KOPT-K1 (cell line): Measurements from ENCODE around the gene ADGRL1.

Source experiments
- H3K27ac ChIP-seq: fragments of 200-600 bp; sonication (generic); 2 replicates; pipeline ENCODE4 v1.5.1; 2016; ENCODE audit warnings: antibody characterized with exemption, mild to moderate bottlenecking, low read depth, low read length; ENCODE audit not compliant: poor library complexity, severe bottlenecking
- H3K36me3 ChIP-seq: fragments of 200-600 bp; sonication (generic); 2 replicates; pipeline ENCODE4 v1.5.1; 2017; ENCODE audit warnings: antibody characterized with exemption, mild to moderate bottlenecking, low read length, moderate library complexity; ENCODE audit not compliant: insufficient read depth
- H3K9me3 ChIP-seq: fragments of 200-600 bp; sonication (generic); 2 replicates; pipeline ENCODE4 v1.5.1; 2017; ENCODE audit warnings: antibody characterized with exemption, low read length, mild to moderate bottlenecking; ENCODE audit not compliant: insufficient read depth, poor library complexity, severe bottlenecking

The ADGRL1 gene

DNA sequence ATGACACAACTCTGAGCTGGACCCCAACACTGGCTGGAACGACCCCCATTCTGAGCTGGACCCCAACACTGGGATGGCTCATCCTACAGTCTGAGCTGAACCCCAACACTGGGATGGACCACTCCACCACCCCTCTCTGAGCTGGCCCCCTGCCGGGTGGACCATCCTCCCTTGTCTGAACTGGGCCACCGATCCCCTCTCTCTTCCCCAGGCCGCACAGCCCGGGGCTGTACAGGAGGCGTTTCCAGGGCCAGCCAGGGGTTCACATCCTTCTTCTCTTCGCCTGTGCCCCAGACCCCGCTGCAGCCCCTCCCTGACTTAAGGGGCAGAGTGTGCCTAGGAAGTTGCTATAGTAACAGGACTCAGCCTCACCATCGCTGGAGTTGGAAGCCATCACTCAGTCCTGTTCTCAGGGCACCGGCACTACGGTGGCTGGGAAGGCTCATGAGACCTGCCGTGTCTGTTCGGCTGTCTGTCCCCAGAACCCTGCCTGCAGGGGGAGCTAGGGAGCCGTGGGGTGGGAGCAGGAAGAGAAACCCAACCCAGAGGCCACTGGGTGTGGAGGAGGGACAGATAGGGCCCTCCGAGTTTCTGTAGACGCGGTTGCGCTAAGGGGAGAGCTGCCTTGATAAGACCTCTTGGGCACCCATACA, 92.1 kb downstream of the ADGRL1 start:
- H3K36me3 ChIP-seq = no peaks in the 10 kb centered on the region
- H3K27ac ChIP-seq = peak overlapping the region; percentile 3
- H3K9me3 ChIP-seq = no peaks in the 10 kb centered on the region

DNA sequence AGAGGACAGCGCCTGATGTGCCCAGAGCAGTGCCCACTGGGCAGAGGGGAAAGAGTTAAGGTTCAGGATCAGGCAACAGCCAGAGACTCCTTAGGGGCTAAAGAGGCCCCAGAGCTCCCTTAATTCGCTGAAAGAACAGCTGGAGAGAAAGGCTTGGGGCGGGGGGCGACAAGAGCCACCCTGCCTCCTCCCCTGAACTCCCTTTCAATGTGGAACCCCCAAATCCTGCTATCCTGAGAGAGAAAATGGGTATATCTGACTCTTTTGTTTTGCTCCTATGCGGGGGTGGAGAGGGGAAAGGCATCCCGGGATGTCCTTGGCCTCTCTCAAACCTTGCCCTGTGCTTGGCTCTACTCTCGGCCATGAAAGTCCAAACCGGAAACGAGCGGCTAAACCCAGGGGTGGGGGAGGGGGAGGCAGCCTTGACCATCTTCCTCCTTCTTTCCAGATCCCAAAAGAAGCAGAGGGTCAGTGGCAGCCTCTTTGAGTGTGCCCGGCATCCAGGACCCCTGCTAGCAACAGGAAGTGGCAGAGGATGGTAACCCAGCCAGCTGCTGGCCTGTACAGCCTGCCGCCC, 93.1 kb downstream of the ADGRL1 start:
- Histone ChIP-seq H3K27ac (peak overlapping the region; percentile 44), H3K9me3 (no peaks in the 10 kb centered on the region), H3K36me3 (no peaks in the 10 kb centered on the region; the same call in 1 of the 2 replicates)

DNA sequence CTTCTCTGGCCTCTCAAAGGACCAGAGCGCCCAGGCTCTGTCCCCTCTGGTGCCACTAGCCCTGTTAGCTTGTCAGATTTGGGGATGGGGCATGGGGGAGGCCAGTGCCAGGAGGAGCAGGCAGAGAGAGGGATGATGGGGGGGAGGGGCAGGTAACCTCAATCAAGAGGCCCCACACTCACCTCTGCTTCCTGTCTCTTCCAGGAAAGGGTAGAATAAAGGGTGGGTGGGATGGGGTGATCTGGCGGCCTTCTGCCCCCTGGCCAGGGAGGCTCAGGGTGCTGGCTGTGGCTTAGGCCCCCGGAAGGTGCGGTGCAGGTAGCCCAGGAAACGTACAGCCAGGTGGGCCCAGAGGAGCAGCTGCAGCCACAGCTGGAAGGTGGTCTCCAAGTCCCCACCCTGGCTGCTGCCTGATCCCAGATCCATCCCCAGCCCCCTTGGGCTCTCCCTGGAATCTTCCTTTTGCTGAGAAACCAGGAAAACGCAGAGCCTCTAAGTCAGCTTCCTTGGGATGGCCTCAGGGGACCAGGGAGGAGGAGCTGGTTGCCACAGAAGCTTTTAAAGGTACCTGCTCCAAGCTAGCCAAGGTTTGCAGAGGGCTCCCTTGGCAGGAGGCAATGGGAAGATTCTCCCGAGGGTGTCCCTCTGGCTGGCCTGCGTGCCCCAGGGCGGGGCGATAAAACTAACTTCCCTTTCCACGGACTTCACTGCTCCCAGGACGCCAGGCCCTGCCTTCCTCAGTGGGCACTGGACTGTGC, 93.7 kb downstream of the ADGRL1 start:
- no peaks in the 10 kb centered on the region; the same call in 1 of the 2 replicates for H3K36me3 ChIP-seq
- H3K27ac ChIP-seq = peak overlapping the region; percentile 44
- H3K9me3 ChIP-seq = no peaks in the 10 kb centered on the region

DNA sequence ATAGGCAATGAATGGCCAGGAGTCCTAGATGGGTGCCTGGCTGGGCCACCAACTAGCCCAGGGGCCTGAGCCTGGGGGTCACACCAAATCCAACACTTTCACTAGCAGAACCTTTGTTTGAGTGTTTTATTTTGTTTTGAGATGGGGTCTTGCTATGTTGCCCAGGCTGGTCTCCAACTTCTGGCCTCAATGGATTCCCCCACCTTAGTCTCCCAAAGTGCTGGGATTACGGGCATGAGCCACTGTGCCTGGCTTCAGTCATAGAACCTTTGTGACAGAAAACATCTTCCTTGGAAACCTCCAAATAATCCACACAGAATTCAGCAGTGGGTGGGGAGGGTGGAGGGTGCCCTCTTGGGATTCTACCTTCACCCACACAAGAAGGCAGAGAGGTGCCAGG, 94.5 kb downstream of the ADGRL1 start:
- peaks cover 5% of the 10 kb centered on the region; the same call in 1 of the 2 replicates for H3K36me3 ChIP-seq
- peak overlapping the region; percentile 44 for H3K27ac ChIP-seq
- H3K9me3 ChIP-seq = no peaks in the 10 kb centered on the region

DNA sequence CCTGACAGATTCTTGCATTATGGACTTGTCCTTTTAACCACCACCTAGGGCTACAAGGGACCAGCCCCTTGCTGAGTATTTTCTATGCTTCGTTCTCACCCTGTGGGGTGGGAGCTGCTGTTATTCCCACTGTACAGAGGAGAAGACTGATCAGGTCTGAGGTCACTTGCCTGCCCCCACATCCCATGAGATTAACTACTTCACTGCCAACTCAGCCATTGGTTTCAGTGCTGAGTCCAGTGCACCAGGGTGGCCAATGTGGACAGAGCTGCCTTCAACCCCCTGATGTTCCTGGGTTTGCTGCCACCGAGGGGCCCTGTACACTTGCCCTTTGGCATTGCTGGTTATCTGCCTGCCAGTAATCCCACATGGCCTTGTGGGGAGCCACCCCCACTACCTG, 95.3 kb downstream of the ADGRL1 start:
- no peaks in the 10 kb centered on the region for H3K9me3 ChIP-seq
- H3K36me3 ChIP-seq = peaks cover 13% of the 10 kb centered on the region; the same call in 1 of the 2 replicates
- H3K27ac ChIP-seq = no peak overlapping the region

DNA sequence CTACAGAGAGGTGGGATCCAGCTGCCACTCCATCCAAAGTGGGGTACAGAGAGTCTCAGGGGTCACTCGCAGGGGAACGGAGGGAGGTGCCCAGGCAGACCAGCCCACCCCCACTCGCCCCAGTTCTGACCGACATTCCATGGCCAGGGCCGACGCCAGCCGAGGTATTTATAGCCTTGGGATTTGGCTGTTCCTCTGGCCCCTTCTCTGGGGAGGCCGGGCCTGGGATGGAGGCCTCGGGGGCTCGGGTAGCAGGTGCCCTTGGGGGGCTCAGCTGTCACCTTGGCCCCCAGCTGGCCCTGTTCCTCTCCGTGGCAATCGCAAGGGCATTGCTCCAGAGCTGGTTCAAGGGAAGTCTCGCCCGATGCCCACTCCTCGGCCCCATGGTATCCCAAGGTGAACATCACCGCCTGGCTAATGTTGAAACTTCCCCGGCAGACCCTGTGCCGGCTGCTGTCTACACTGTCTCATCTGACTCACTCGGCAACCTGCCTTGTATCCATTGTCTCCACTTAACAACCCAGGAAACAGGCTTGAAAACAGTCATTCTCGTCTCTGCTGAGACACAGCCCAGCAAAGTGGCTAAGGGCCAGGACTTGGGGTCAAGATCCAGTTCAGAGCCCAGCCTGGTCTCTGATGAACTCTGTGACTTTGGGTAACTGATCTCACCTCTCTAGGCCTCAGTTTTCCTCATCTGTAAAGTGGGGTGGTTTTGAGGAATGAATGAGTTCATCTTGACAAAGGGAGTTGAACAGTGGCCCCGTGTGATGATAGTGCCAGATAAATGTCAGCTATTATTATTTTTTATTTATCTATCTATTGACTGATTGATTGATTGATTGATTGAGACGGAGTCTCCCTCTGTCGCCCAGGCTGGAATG, 98.1 kb downstream of the ADGRL1 start:
- no peaks in the 10 kb centered on the region for H3K9me3 ChIP-seq
- peaks cover 30% of the 10 kb centered on the region for H3K36me3 ChIP-seq
- H3K27ac ChIP-seq = no peak overlapping the region

DNA sequence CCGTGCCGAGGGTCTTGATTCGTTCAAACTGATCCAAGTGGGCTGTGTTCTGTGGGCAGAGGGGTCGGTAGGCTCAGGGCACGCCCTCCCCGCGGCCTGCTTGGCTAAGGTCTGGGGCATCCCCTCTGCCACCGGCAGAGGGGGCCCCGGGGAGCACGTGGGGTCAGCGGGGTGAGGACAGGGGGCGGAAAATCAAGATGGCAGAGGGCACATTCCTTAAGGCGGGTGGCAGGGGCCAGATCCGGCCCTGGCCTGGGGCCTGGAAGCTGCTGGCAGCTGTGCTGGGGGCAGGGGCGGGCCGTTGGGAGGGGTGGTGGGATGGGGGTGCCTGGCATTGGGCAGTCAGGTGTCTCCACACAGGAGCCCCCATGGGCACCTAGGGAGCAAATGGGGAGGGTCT, 99.1 kb downstream of the ADGRL1 start:
- H3K36me3 ChIP-seq = peaks cover 40% of the 10 kb centered on the region
- no peak overlapping the region for H3K27ac ChIP-seq
- H3K9me3 ChIP-seq = no peaks in the 10 kb centered on the region

DNA sequence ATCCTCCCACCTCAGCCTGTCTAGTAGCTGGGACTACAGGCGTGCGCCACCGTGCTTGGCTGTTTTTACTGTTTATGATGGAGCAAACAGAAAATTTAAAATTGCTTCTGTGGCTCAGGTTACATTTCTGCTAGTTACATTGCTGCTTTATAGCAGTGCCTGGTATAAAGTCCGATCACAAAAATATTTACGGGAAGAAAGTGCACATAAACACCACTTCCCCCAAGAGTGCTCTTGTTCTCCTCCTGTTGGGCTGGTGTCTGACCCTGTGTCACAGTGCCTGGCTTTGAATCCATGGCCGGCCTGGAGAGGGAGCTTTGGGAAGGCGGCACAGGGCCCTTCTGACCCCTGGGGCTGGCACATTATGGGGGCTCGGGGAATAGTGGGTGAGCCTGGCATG, 100.3 kb downstream of the ADGRL1 start:
- Histone ChIP-seq H3K36me3 (peaks cover 47% of the 10 kb centered on the region), H3K9me3 (no peaks in the 10 kb centered on the region), H3K27ac (no peak overlapping the region)

DNA sequence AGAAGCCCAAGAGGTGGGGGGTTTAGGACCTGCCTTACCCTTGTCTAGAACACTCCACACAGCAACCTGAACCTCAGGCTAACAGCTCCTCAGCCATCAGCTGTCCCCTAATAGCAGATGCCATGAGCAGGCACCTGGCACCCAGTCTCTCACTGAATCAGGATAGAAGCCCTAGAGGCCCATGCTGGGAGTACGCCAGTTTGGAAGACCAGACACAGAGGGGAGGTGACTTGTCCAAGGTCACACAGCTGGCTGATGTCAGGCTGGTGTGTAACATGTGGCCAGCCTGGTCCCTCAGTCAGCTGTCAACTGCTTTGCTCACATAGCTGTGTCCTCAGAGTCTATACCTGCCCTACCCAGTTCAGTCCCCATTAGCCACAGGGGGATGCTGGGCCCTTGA, 102.7 kb downstream of the ADGRL1 start:
- Histone ChIP-seq H3K27ac (no peak overlapping the region), H3K9me3 (no peaks in the 10 kb centered on the region), H3K36me3 (peaks cover 61% of the 10 kb centered on the region)

DNA sequence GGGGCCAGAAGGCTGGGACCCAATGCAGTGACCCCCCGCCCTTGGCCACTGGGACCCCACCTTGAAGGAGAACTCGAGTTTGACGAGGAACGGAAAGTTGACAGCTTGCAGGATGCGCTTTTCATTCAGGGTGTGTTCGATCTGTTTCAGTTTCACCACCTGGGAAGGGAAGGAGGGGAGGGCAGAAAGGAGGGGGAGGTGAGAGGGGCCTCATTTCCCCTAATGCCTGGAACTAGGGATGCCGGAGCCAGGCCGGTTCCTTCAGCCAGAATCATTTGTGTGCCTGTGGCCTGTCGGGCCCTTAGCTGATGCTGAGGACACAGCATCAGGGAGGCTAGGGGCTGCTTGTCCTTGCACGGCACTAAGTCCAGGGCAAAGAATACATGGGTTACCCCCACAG, 103.2 kb downstream of the ADGRL1 start:
- H3K27ac ChIP-seq = no peak overlapping the region
- H3K9me3 ChIP-seq = no peaks in the 10 kb centered on the region
- H3K36me3 ChIP-seq = peaks cover 65% of the 10 kb centered on the region

DNA sequence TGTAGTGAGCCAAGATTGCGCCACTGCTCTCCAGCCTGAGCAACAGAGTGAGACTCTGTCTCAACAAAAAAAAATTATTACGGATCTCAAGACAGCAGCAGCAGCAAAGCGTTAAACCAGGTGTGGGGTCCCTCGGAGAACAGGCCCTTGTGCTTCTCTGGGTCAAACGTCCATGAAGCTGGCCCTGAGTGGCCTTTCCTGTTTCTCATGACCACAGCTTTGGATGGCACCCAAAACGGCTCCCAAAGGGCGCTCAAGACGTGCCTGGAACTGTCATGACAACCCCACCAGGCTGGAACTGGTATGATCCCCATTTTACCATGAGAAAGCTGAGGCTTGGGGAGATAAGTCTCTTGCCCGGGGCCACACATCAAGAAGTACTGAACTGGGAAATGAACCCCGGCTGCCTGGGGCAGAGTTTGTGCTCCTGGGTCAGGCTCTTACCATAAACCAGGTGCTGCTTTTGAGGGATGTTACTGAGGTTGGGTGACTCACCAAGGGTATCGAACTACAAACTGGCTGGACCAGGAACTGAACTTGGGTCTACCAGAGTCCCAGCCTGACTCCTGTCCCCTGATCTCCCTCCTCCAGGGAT, 103.8 kb downstream of the ADGRL1 start:
- peaks cover 71% of the 10 kb centered on the region for H3K36me3 ChIP-seq
- H3K27ac ChIP-seq = no peak overlapping the region
- no peaks in the 10 kb centered on the region for H3K9me3 ChIP-seq

DNA sequence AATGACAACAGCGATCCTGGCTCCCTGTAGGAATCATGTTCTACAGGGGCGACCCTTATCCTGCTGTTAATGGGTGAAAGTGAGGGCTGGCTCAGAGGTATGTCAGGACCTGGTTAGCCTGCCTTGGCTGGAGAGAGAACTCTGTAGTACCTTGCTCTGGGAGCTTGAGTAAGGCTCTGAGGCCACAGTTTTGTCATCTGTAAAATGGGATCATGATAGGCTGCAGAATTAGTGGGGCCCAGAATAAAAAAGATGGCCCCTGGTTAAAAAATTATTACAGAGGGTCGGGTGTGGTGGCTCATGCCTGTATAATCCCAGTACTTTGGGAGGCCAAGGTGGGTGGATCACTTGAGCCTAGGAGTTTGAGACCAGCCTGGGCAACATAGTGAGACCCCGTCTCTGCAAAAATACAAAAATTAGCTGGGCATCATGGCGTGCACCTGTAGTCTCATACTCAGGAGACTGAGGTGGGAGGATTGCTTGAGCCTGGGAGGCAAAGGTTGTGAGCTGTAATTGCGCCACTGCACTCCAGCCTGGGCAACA, 104.9 kb downstream of the ADGRL1 start:
- H3K27ac ChIP-seq = no peak overlapping the region
- peaks cover 72% of the 10 kb centered on the region for H3K36me3 ChIP-seq
- H3K9me3 ChIP-seq = no peaks in the 10 kb centered on the region
